Heart left ventricle (tissue), 13 donors: Measurements from ENCODE around the gene VIL1.

ENCODE experiments used
- CTCF ChIP-seq, 12 donors: fragments of 200-600 bp; sonication (generic) in 4 of 12; IDR thresholded peaks; one replicate each; pipeline versions ENCODE4 v1.5.0 to v1.8.0; 2018 to 2022; ENCODE audit warnings: antibody characterized with exemption in 12 of 12, mild to moderate bottlenecking in 5 of 12
- POLR2A ChIP-seq, 2 donors: fragments of 450-650 bp; IDR thresholded peaks; one replicate each; pipeline ENCODE4 v1.6.1; 2017; ENCODE audit warnings: antibody characterized with exemption in 2 of 2, mild to moderate bottlenecking in 2 of 2, moderate library complexity in 2 of 2
- donor health status: ischemic (EF 13 %, LVEDD 7.1; RV severe dilation, severe dysfunction).
- donor health status: DM: no; HTN: yes; CAD: no.
- donor health status: DM: no; HTN: no; CAD: no.
- donor health status: ischemic (EF 25% LVEDD 6.9; RV normal size, moderate dysfunction).
- donor health status: ischemic (EF 25% LVEDD 5.7; RV mildly dilated, moderate dysfunction).
- donor health status: ischemic (EF 35%, LVEDD 5.7; RV mildly dilated, moderate dysfunction).
- donor health status: nonischemic (EF 11% LVEDD 7.7; RV severe dilation, severe dysfunction).
- donor health status: DM: yes; HTN: yes; CAD: no.
- donor health status: PGD.
- donor health status: ischemic (EF 29% LVEDD 5.4; RV normal size, mild dysfunction).
- donor health status: nonischemic (EF 23%, LVEDD 6.1; RV moderate dilation, normal function).

DNA sequence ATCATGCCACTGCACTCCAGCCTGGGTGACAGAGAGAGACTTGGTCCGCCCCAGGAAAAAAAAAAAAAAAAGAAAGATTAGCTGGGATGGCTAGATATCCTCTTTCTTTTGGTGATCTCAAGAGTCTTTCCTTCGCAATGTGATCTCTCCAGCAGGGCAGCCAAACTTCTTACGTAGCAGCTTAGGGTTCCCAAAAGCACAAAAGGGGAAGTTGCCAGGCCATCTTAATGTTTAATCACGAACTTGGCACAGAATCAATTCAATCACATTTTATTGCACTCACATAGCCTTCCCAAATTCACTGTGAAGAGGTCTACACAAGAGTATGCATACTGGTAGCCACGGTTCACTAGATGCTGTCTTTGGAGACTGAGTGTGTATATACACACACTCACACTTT is 53.1 kb downstream of the VIL1 start:
- TF ChIP-seq POLR2A (IDR thresholded peaks at IDR 0.05) (no peak), CTCF (IDR thresholded peaks at IDR 0.05) (no peak)
